ENCODE measurements around the gene THAP5.

THAP5 gene

GRCh38 chr7:108535744-108536143 lies 33.8 kb downstream of the THAP5 start:
- Histone ChIP-seq H3K4me3 (no peak overlapping the region), H3K9ac (ENCODE audit: insufficient read length) (no peak overlapping the region), H3K36me3 (ENCODE audit: insufficient read depth, low read length) (no peaks in the 10 kb centered on the region), H3K27ac (no peak overlapping the region), H3K9me3 (ENCODE audit: low read depth, low read length) (no peaks in the 10 kb centered on the region)
- no peak for TF ChIP-seq EZH2 (IDR thresholded peaks at IDR 0.05)
- no peak for DNase-seq (ENCODE audit: low read depth, low spot score)

- H3K9me3 ChIP-seq (ENCODE audit: low read depth, low read length), result no peaks in the 10 kb centered on the region
- no peak for DNase-seq (ENCODE audit: low read depth, low spot score)
- no peak overlapping the region for H3K9ac ChIP-seq (ENCODE audit: insufficient read length)
- H3K36me3 ChIP-seq (ENCODE audit: insufficient read depth, low read length), result no peaks in the 10 kb centered on the region
- no peak overlapping the region for H3K4me3 ChIP-seq
- TF ChIP-seq POLR2AphosphoS5 (IDR thresholded peaks at IDR 0.05; ENCODE audit: borderline replicate concordance, low read depth, low read length) (no peak), FOXP2 (optimal IDR thresholded peaks at IDR 0.05; ENCODE audit: control extremely low read depth, extremely low read length, insufficient read depth) (no peak), EZH2 (IDR thresholded peaks at IDR 0.05) (no peak)
- no peak overlapping the region for H3K27ac ChIP-seq
These were observed 34.2 kb downstream of the THAP5 start for GRCh38 chr7:108535257-108535656.

- Histone ChIP-seq H3K9me3 (ENCODE audit: low read depth, low read length) (no peaks in the 10 kb centered on the region), H3K9ac (ENCODE audit: insufficient read length) (no peak overlapping the region), H3K36me3 (ENCODE audit: insufficient read depth, low read length) (no peaks in the 10 kb centered on the region), H3K27ac (no peak overlapping the region), H3K4me3 (no peak overlapping the region)
- TF ChIP-seq POLR2AphosphoS5 (IDR thresholded peaks at IDR 0.05; ENCODE audit: borderline replicate concordance, low read depth, low read length) (no peak), EZH2 (IDR thresholded peaks at IDR 0.05) (no peak), FOXP2 (optimal IDR thresholded peaks at IDR 0.05; ENCODE audit: control extremely low read depth, extremely low read length, insufficient read depth) (no peak)
- DNase-seq (ENCODE audit: low read depth, low spot score), result no peak
These were observed 35.8 kb downstream of the THAP5 start for GRCh38 chr7:108533712-108534111.

- TF ChIP-seq EZH2 (IDR thresholded peaks at IDR 0.05) (no peak), POLR2AphosphoS5 (IDR thresholded peaks at IDR 0.05; ENCODE audit: borderline replicate concordance, low read depth, low read length) (no peak), FOXP2 (optimal IDR thresholded peaks at IDR 0.05; ENCODE audit: control extremely low read depth, extremely low read length, insufficient read depth) (no peak)
- Histone ChIP-seq H3K9ac (ENCODE audit: insufficient read length) (no peak overlapping the region), H3K4me3 (no peak overlapping the region), H3K9me3 (ENCODE audit: low read depth, low read length) (no peaks in the 10 kb centered on the region), H3K36me3 (ENCODE audit: insufficient read depth, low read length) (no peaks in the 10 kb centered on the region), H3K27ac (no peak overlapping the region)
- no peak for DNase-seq (ENCODE audit: low read depth, low spot score)
These were observed 40.2 kb downstream of the THAP5 start for GRCh38 chr7:108529341-108529740.

GRCh38 chr7:108528183-108528712 lies 41.3 kb downstream of the THAP5 start:
- Histone ChIP-seq H3K4me3 (no peak overlapping the region), H3K9ac (ENCODE audit: insufficient read length) (no peak overlapping the region), H3K27ac (no peak overlapping the region), H3K36me3 (ENCODE audit: insufficient read depth, low read length) (no peaks in the 10 kb centered on the region), H3K9me3 (ENCODE audit: low read depth, low read length) (no peaks in the 10 kb centered on the region)
- DNase-seq (ENCODE audit: low read depth, low spot score), result no peak
- TF ChIP-seq POLR2AphosphoS5 (IDR thresholded peaks at IDR 0.05; ENCODE audit: borderline replicate concordance, low read depth, low read length) (no peak), EZH2 (IDR thresholded peaks at IDR 0.05) (no peak), FOXP2 (optimal IDR thresholded peaks at IDR 0.05; ENCODE audit: control extremely low read depth, extremely low read length, insufficient read depth) (no peak)

- Histone ChIP-seq H3K9ac (ENCODE audit: insufficient read length) (peak overlapping the region; percentile 92), H3K4me3 (peak overlapping the region; percentile 87), H3K27ac (peak overlapping the region; percentile 94), H3K9me3 (ENCODE audit: low read depth, low read length) (no peaks in the 10 kb centered on the region), H3K36me3 (ENCODE audit: insufficient read depth, low read length) (no peaks in the 10 kb centered on the region)
- TF ChIP-seq POLR2AphosphoS5 (IDR thresholded peaks at IDR 0.05; ENCODE audit: borderline replicate concordance, low read depth, low read length) (no peak), EZH2 (IDR thresholded peaks at IDR 0.05) (no peak), FOXP2 (optimal IDR thresholded peaks at IDR 0.05; ENCODE audit: control extremely low read depth, extremely low read length, insufficient read depth) (no peak)
- DNase-seq (ENCODE audit: low read depth, low spot score), result no peak
These were observed 42.8 kb downstream of the THAP5 start for GRCh38 chr7:108526768-108527017.

GRCh38 chr7:108525985-108526767 lies 43.3 kb downstream of the THAP5 start, which contains the start of gene PNPLA8:
PNPLA8 (minus strand) TSS chr7:108526135; CDS start chr7:108515491, 10,644 bp downstream.
- peak within 1 kb of the TSS; percentile 92 for H3K9ac ChIP-seq (ENCODE audit: insufficient read length)
- H3K36me3 ChIP-seq (ENCODE audit: insufficient read depth, low read length), result peaks cover 2% of the 10 kb centered on the region; the same call in 1 of the 2 replicates
- H3K27ac ChIP-seq, result peak within 1 kb of the TSS; percentile 94
- peak within 1 kb of the TSS; percentile 87 for H3K4me3 ChIP-seq
- TF ChIP-seq EZH2 (IDR thresholded peaks at IDR 0.05) (no peak), FOXP2 (optimal IDR thresholded peaks at IDR 0.05; ENCODE audit: control extremely low read depth, extremely low read length, insufficient read depth) (peak; percentile 94), POLR2AphosphoS5 (IDR thresholded peaks at IDR 0.05; ENCODE audit: borderline replicate concordance, low read depth, low read length) (peak; percentile 83)
- H3K9me3 ChIP-seq (ENCODE audit: low read depth, low read length), result no peaks in the 10 kb centered on the region
- peak; percentile 94 for DNase-seq (ENCODE audit: low read depth, low spot score)

GRCh38 chr7:108525327-108525984 lies 44.0 kb downstream of the THAP5 start:
- Histone ChIP-seq H3K4me3 (peak overlapping the region; percentile 87), H3K27ac (peak overlapping the region; percentile 82; the same call in 1 of the 2 replicates)
- DNase-seq (ENCODE audit: low read depth, low spot score), result peak; percentile 42

More at GRCh38 chr7:108525327-108525984, 44.0 kb downstream of the THAP5 start:
- Histone ChIP-seq H3K9me3 (ENCODE audit: low read depth, low read length) (no peaks in the 10 kb centered on the region), H3K9ac (ENCODE audit: insufficient read length) (peak overlapping the region; percentile 81), H3K36me3 (ENCODE audit: insufficient read depth, low read length) (peaks cover 4% of the 10 kb centered on the region; the same call in 1 of the 2 replicates)
- TF ChIP-seq POLR2AphosphoS5 (IDR thresholded peaks at IDR 0.05; ENCODE audit: borderline replicate concordance, low read depth, low read length), result no peak; the same call in 1 of the 2 replicates
- no peak for TF ChIP-seq EZH2 (IDR thresholded peaks at IDR 0.05)
- TF ChIP-seq FOXP2 (optimal IDR thresholded peaks at IDR 0.05; ENCODE audit: control extremely low read depth, extremely low read length, insufficient read depth), result no peak

All from SK-N-MC (cell line).